ENCODE data around the gene BAIAP2L1.

- no peak for TF ChIP-seq CTCF (IDR thresholded peaks at IDR 0.05; ENCODE audit: low read depth, low read length)
- TF ChIP-seq POLR2A (IDR thresholded peaks at IDR 0.05; ENCODE audit: extremely low read depth, insufficient read length), result no peak
- no peak for TF ChIP-seq MAX (IDR thresholded peaks at IDR 0.05; ENCODE audit: low read depth, low read length)
- TF ChIP-seq MYC (IDR thresholded peaks at IDR 0.05; ENCODE audit: low read depth, low read length), result no peak
Observed at GRCh38 chr7:98364220-98364619, 36.7 kb downstream of the BAIAP2L1 start.

All from NB4 (cell line).